HG02852 (cell line): ENCODE results near the gene DERA.
"Not testable (repeated sequence)": the region's sequence is repeated elsewhere in the genome, so short reads cannot be mapped to it uniquely, and the experiment has no call there.

ENCODE experiments used
- ATAC-seq: cut with Tn5 transposase; IDR thresholded peaks from one replicate; pipeline ENCODE4 v1.9.1; 2021; ENCODE audit warnings: mild to moderate bottlenecking, moderate library complexity; ENCODE audit not compliant: unreplicated experiment

Gene DERA

DNA sequence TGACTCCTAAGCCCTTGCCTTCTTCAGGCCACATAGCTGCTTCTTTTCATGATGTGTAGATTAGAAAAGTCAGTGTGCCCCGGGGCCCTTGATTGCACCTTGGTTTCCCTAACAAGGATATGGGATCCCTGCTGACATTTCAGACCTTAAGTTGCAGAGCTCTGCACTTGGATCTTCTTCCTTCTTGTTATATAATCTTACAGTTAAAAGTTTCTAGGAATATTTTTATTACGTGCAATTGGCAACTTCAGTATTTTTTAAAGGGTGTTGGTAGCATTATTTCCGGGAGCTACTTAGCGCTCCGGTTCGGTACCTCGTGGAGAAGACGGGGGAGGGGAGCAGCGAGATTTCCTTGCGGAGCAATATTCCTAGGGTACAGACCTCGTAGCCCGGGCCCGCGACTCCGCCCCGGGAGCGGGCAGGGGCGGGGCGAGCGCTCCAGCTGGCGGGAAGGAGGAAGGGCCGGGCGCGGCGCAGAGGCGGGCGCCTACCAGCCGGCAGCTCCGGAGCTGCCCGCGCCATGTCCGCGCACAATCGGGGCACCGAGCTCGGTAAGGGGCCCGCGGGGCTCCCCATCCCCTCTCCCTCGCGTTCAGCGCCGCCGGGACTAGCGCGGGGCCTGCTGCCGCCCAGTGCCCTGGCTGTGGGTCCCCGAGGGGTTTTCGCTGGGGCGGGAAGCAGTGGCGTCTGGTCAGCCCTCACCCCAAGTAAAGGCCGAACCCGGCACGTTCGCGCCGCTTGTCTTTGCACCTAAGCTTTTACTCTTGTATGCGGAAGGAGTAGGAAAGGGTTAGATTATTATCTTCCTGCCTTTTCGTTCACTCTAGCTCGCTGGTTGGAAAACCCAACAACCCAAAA lies at the start of gene DERA:
TSS of gene DERA (plus strand) at position 469 of the 858 bp plus-strand sequence. CDS start at position 521, 52 bp downstream.
- peak; percentile 93 for ATAC-seq

- no peak for ATAC-seq
These were observed 49.7 kb upstream of the DERA start for GRCh38 chr12:15861404-15861803.

- no peak for ATAC-seq
These were observed 48.3 kb upstream of the DERA start for GRCh38 chr12:15862840-15863239.

GRCh38 chr12:15863372-15863771 lies 47.8 kb upstream of the DERA start:
- ATAC-seq, result no peak

DNA sequence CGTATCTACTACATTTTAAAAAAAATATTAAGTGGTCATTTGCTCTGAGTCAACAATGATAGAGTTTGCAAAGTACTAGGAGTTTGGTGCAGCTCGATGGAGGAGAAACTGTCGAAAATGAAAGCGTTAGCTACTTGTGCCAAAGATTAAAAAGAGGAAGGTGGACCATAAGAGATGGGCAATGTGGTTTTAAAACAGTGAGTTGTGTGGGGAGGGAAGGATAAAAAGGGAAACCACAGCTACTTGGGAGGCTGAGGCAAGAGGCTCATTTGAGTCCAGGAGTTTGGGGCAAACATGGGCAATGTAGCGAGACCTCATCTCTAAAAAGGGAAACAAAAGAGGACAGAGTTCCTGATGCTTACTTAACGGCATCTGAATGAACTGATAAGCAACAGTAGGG lies 47.1 kb upstream of the DERA start:
- peak; percentile 94 for ATAC-seq

DNA sequence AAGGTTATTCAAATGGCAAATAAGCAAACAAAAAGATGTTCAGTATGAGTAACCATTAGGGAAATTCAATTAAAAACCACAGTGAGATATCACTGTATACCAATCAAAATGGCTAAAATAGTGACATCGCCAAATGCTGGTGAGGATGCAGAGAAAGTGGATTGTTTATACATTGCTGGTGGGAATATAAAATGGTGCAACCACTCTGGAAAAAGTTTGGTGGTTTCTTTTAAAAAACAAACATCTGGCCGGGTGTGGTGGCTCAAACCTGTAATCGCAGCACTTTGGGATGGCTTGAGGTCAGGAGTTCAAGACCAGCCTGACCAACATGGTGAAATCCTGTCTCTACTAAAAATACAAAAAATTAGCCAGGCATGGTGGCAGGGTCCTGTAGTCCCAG lies 42.9 kb upstream of the DERA start:
- no peak for ATAC-seq

- no peak for ATAC-seq
These were observed 37.6 kb upstream of the DERA start for GRCh38 chr12:15873556-15873955.

DNA sequence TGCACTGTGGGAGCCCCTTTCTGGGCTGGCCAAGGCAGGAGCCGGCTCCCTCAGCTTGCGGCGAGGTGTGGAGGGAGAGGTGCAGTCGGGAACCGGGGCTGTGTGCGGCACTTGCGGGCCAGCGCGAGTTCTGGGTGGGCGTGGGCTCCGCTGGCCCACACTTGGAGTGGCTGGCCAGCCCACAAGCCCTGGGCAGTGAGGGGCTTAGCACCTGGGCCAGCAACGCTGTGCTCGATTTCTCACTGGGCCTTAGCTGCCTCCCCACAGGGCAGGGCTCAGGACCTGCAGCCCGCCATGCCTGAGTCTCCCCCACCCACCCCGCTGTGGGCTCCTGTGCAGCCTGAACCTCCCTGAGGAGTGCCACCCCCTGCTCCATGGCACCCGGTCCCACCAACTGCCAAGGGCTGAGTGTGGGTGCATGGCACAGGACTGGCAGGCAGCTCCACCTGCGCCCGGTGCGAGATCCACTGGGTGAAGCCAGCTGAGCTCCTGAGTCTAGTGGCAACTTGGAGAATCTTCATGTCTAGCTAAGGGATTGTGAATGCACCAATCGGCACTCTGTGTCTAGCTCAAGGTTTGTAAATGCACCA lies 36.5 kb upstream of the DERA start:
- not testable (repeated sequence) for ATAC-seq

DNA sequence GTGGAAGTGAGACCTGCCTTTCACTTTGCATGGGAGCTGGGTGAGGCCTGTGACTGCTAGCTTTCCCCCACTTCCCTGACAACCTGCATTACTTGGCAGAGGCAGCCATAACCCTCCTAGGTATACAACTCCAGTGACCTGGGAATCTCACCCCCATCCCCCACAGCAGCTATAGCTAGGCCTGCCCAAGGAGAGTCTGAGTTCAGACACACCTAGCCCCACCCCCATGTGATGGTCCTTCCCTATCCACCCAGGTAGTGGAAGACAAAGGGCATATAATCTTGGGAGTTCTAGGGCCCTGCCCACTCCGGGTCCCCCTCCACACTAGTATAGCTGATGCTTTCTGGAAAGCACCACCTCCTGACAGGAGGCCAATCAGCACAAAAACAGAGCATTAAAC lies 35.3 kb upstream of the DERA start:
- ATAC-seq, result no peak

GRCh38 chr12:15879413-15879812 lies 31.7 kb upstream of the DERA start:
- ATAC-seq, result no peak

DNA sequence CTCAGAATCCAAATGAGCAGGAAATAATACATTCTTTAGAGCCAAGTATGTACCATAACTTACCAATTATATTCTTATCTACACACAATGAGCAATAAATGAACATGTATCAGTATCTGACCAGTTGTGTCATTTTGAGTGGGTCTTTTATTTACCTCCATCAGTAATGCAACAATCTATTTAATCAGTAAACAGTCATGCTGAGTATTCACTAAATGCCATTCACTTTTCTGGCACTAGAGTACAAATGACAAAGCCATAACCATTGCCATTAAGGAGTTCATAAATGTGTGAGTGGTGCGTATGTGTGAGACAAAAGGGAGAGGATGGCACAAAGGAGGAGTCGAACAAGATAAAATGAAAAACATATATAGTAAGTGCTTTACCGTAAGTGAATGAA lies 30.4 kb upstream of the DERA start:
- ATAC-seq, result no peak

GRCh38 chr12:15882118-15882971 lies 28.8 kb upstream of the DERA start, which contains the start of gene STRAP:
Gene STRAP, plus strand, starts transcription at chr12:15882387. Its CDS starts 321 bp downstream, at chr12:15882708.
- ATAC-seq, result peak; percentile 96

- no peak for ATAC-seq
These were observed 27.6 kb upstream of the DERA start for GRCh38 chr12:15883536-15883935.

- ATAC-seq, result no peak
These were observed 24.6 kb upstream of the DERA start for GRCh38 chr12:15886372-15887042.

DNA sequence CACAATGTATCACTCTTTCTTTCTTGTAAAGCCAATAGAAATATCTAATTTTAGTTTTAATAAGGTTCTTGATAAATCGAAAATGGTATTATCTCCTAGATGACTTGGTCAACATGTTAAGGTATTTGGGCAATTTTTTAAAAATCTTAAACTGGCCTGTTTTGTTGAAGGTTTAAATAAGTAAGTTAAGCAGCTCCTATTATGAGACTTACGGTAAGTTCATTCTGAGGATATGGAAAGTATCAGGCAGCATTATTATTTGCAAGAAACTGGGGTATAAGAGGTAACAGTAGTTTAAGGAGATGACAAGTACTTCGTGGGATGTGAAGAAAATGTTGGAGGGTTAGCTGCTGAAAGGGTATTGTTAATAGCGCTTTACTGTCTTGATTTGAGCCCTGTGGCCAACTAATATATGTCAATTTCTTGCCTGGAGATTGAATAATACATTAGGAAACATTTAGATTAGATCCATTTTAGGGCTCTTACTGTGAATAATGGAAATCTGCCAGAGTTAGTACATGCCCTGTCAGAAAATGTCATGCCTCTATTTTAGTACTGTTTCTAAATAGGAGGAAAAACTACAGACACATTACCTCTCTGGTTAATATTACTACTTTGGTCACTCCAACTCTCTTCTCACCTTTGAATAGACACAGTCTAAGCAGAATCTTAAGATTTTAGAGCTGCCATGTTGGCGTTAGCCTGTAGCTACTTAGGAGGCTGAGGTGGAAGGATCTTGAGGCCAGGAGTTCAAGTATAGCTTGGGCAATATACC lies 23.9 kb upstream of the DERA start:
- no peak for ATAC-seq

DNA sequence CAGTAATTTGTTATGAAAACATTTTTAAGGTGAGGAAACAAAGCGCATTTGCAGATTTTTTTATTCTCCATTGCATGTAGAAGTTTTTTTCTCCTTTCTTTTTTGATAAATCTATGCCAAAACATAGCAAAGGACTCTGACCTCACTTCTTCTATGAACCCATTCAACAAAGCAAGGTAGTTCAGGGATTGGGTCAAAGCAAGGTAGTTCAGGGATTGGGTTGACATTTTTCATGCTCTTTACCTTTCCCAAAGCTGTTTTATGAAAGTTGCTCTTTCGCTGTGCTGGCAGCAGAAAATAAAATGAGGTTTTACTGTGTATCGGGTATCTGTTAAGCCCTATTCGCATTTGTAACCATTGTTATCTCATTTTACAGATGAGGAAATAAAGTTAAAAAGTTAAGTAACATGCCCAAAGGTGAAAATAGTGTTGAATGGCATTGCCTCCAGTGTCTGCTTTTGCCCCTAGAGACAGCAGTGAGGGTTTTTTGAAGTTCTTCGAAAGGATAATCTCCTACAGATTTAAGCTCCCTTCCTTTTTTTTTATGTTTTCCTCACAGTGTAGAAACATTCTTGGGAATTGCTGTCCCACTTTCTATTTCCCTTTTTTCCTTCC lies 18.4 kb upstream of the DERA start:
- no peak for ATAC-seq

GRCh38 chr12:15893260-15893659 lies 17.9 kb upstream of the DERA start:
- no peak for ATAC-seq

DNA sequence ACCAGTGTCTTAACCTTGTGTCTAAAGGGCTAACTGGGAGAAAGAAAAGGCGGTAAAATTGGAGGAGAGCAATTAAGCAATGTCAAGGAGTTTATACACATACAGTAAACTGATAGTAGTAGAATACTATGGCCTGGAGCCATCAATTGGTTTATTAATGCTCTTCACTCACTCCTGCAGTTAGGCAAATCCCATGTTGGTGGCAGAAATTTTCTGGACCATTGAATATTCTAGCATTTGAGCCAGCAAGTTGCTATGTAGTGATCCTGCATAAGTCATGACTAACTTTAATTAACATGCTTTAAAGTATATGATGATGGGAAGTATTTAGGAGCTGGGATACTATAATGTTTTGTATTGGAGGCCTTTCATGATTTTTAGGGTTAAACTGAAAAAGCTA lies 14.3 kb upstream of the DERA start:
- ATAC-seq, result no peak

DNA sequence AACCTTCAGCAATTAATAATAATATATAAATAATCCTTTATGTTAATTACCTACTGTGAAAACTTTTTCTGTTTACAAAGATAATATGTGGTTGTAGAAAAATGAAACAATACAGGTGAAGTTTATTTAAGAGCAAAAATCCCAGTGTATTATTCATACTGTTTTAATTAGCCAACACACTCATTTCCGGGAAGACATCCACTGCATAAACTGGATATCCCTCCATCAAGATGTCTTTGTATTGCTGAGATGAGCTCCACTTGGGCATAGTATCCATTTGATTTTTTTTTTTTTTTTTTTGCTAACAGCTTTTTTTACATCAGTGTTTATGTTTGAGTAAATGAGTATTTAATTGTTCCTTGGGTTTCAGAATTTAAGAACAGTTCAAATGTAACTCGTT lies 13.7 kb upstream of the DERA start:
- no peak for ATAC-seq
